Hematopoietic multipotent progenitor cell treated with erythropoietin and hydrocortisone succinate and interleukin-3 and kit ligand, for 6 days (in vitro differentiated cells): Measurements from ENCODE around the gene RNF223.

Experiments used
- DNase-seq: peaks from one replicate; pipeline ENCODE4 v3.0.0-alpha.2; 2015

The RNF223 gene

GRCh38 chr1:1024149-1024770 lies 49.8 kb downstream of the RNF223 start:
- DNase-seq: peak; percentile 79

- DNase-seq: no peak
Measured at GRCh38 chr1:1023700-1024099, 50.4 kb downstream of the RNF223 start.

- no peak for DNase-seq
Measured at GRCh38 chr1:1022302-1023009, 51.6 kb downstream of the RNF223 start.

- no peak for DNase-seq
Measured at GRCh38 chr1:1021920-1022259, 52.2 kb downstream of the RNF223 start.

GRCh38 chr1:1021010-1021919 lies 52.8 kb downstream of the RNF223 start:
- peak; percentile 68 for DNase-seq
